ENCODE data around the gene CARM1.

Gene CARM1

DNA sequence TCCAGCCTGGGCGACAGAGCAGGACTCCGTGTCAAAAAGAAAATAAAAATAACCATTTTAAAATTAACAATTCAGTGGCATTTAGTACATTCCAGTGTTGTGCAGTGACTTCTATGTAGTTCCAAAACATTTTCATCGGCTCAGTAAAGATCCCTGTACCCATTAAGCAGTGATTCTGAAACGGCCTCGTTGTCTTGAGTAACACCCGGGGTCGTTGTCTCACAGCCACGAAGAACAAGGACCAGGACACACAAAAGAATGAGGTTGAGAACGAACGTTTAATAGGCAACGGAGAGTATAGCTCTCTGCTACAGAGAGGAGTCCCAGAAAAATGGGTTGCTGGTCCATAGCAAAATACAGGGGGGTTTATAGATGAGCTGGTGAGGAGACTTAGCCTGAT lies 33.0 kb upstream of the CARM1 start:
- Histone ChIP-seq H3K27me3 (no peaks in the 10 kb centered on the region), H3K4me3 (no peak overlapping the region), H3K36me3 (peaks cover 5 to 21% (median 17%) of the 10 kb centered on the region in 11 experiments; a peak in 21 of 22 replicates), H3K4me1 (peaks cover 7 to 17% (median 14%) of the 10 kb centered on the region in 10 experiments; a peak in 17 of 20 replicates), H3K4me2 (no peak overlapping the region), H3K9me3 (replicated peaks in 1 of 11) (peaks cover 14 to 50% (median 38%) of the 10 kb centered on the region in 11 experiments; a peak in 20 of 22 replicates), H3K9ac (no peak overlapping the region), H3K27ac (no peak overlapping the region), H4K20me1 (peaks cover 8 to 20% (median 15%) of the 10 kb centered on the region in 11 experiments; a peak in 19 of 22 replicates)
- TF ChIP-seq Cebpa-rat (IDR thresholded peaks at IDR 0.05), result no peak

DNA sequence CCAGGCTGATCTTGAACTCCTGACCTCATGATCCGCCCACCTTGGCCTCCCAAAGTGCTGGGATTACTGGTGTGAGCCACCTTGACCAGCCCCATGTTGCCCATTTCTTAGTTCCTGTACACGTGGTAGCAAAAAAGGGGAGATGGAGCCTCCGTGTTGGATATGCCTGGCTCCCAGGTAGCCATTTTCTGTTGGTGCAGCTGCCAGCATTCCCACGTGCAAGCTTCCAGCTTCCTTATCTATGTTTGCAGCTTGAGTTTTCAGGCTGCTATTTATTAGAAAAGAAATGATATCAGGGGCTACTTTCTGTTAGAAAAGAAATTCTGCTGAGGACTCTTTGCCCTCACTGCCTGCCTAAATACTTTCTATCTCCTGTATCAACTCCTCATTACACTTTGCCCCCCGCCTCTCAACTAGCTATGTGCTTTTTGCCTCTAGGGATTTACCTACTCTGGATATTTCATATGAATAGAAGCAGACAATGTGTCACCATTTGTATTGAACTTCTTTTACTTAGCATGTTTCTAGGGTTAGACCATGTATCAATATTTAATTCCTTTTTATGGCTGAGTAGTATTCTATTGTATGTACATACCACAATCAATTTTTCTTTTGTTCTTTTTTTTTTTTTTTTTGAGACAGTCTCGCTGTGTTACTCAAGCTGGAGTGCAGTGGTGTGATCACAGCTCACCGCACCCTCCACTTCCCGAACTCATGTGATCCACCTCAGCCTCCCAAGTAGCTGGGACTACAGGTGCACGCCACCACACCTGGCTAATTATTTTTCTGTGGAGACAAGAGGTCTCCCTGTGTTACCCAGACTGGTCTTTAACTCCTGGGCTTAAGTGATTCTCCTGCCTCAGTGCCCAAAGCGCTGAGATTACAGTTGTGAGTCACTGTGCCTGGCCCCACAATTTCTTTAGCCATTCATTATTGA lies 32.0 kb upstream of the CARM1 start:
- H3K4me1 ChIP-seq, result peaks cover 7 to 17% (median 14%) of the 10 kb centered on the region in 10 experiments; a peak in 17 of 20 replicates
- peaks cover 8 to 10% (median 9%) of the 10 kb centered on the region in 11 experiments; a peak in 19 of 22 replicates for H4K20me1 ChIP-seq
- no peak overlapping the region for H3K9ac ChIP-seq
- H3K27ac ChIP-seq, result no peak overlapping the region
- peaks cover 0 to 11% (median 8%) of the 10 kb centered on the region in 11 experiments; a peak in 14 of 22 replicates for H3K36me3 ChIP-seq
- peaks cover 14 to 50% (median 38%) of the 10 kb centered on the region in 11 experiments; a peak in 20 of 22 replicates for H3K9me3 ChIP-seq (replicated peaks in 1 of 11)
- TF ChIP-seq Cebpa-rat (IDR thresholded peaks at IDR 0.05), result no peak
- no peak overlapping the region for H3K4me3 ChIP-seq
- no peaks in the 10 kb centered on the region for H3K27me3 ChIP-seq
- no peak overlapping the region for H3K4me2 ChIP-seq

GRCh38 chr19:10842788-10843187 lies 28.6 kb upstream of the CARM1 start:
- H3K9me3 ChIP-seq (replicated peaks in 1 of 11), result peaks cover 23 to 51% (median 40%) of the 10 kb centered on the region in 11 experiments
- H3K27me3 ChIP-seq, result no peaks in the 10 kb centered on the region
- H3K4me2 ChIP-seq, result no peak overlapping the region
- no peaks in the 10 kb centered on the region for H3K36me3 ChIP-seq
- H3K4me1 ChIP-seq, result peaks cover under 1 to 7% (median 4%) of the 10 kb centered on the region in 10 experiments; a peak in 16 of 20 replicates
- H4K20me1 ChIP-seq, result no peaks in the 10 kb centered on the region
- no peak overlapping the region for H3K9ac ChIP-seq
- no peak overlapping the region for H3K27ac ChIP-seq
- H3K4me3 ChIP-seq, result no peak overlapping the region
- TF ChIP-seq Cebpa-rat (IDR thresholded peaks at IDR 0.05), result no peak

DNA sequence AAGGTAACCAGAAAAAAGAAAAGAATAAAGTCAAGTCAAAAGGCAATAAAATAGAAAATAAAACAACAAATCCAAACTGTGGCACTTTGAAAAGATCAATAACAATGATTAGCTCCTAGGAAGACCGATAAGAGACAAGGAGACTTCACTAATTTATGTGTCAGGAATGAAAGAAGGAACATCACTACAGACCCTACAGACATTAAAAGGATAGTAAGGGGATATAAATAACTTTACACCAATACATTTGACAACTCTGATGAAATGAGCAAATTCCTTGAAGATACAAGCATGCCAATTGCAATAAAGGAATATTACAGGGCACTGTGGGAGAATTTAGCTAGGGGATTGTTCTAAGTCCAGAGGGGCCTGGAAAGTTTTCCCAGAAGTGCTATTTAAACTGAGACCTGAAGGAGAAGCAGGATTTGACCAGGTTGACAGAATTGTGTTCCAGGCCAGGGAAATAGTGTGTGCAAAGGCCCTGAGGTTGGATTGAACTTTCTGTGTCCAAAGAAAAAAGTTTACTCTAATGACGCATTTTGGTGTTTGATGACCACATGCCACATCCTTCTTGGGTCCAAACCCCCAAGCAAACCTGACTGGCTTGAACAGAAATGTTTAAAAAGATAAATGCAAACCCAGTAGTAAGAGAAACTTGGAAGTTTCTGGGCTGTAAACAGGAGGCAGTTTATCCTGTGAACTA lies 24.7 kb upstream of the CARM1 start:
- Histone ChIP-seq H4K20me1 (no peaks in the 10 kb centered on the region), H3K9ac (no peak overlapping the region), H3K27me3 (no peaks in the 10 kb centered on the region), H3K27ac (no peak overlapping the region), H3K9me3 (replicated peaks in 1 of 11) (peaks cover 13 to 28% (median 23%) of the 10 kb centered on the region in 11 experiments), H3K36me3 (peaks cover 0 to 13% (median 0%) of the 10 kb centered on the region in 11 experiments; a peak in 4 of 22 replicates), H3K4me3 (no peak overlapping the region), H3K4me2 (no peak overlapping the region), H3K4me1 (peaks cover 13 to 30% (median 21%) of the 10 kb centered on the region in 10 experiments; a peak in 19 of 20 replicates)
- TF ChIP-seq Cebpa-rat (IDR thresholded peaks at IDR 0.05), result no peak

GRCh38 chr19:10848230-10848856 lies 23.0 kb upstream of the CARM1 start, which contains the start of gene C19orf38:
Gene C19orf38 (plus strand): TSS chr19:10848415. CDS start chr19:10848509, 94 bp downstream.
- no peaks in the 10 kb centered on the region for H4K20me1 ChIP-seq
- no peaks in the 10 kb centered on the region for H3K27me3 ChIP-seq
- peak within 1 kb of the TSS; percentile 40 to 80 (median 67); a peak in 19 of 22 replicates for H3K27ac ChIP-seq
- peak within 1 kb of the TSS; percentile 46 to 89 (median 76); a peak in 21 of 22 replicates for H3K4me2 ChIP-seq
- peaks cover 13 to 39% (median 21%) of the 10 kb centered on the region in 10 experiments; a peak in 19 of 20 replicates for H3K4me1 ChIP-seq
- peaks cover 0 to 20% (median 0%) of the 10 kb centered on the region in 11 experiments; a peak in 5 of 22 replicates for H3K36me3 ChIP-seq
- peak within 1 kb of the TSS; percentile 50 to 78 (median 71); a peak in 20 of 22 replicates for H3K9ac ChIP-seq
- H3K9me3 ChIP-seq (replicated peaks in 1 of 11), result peaks cover 12 to 17% (median 15%) of the 10 kb centered on the region in 11 experiments
- H3K4me3 ChIP-seq, result peak within 1 kb of the TSS in 7 of 10 experiments; percentile 43 to 69 (median 52); a peak in 12 of 20 replicates
- peak in 4 of 11 experiments; percentile 9 to 41 (median 38); a peak in 3 of 22 replicates for TF ChIP-seq Cebpa-rat (IDR thresholded peaks at IDR 0.05)

DNA sequence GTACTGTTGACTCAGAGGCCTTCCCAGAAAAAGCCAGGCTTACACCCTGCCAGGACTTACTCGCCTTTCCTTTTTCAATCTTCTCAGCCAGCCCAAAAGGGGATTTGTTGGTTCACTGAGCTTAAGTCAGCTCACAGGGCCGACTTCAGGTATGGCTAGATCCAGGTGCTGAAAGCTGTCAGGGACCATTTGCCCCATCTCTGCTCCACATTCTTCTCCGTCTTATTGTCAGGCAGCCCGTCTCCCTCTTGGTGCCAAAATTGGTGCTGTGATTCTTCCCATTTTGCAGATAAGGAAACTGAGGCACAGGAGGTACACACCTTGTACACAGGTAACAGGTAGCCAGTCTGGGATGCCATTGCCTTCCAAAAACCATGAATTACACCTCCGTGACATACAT lies 20.7 kb upstream of the CARM1 start:
- H3K4me1 ChIP-seq, result peaks cover 13 to 46% (median 24%) of the 10 kb centered on the region in 10 experiments; a peak in 19 of 20 replicates
- H3K27ac ChIP-seq, result no peak overlapping the region; a peak in 1 of 22 replicates
- H3K9me3 ChIP-seq (replicated peaks in 1 of 11), result peaks cover 12 to 17% (median 14%) of the 10 kb centered on the region in 11 experiments
- no peak overlapping the region for H3K4me2 ChIP-seq
- TF ChIP-seq Cebpa-rat (IDR thresholded peaks at IDR 0.05), result no peak
- H3K27me3 ChIP-seq, result no peaks in the 10 kb centered on the region
- peaks cover 0 to 27% (median 0%) of the 10 kb centered on the region in 11 experiments; a peak in 6 of 22 replicates for H3K36me3 ChIP-seq
- H3K4me3 ChIP-seq, result no peak overlapping the region
- no peaks in the 10 kb centered on the region for H4K20me1 ChIP-seq
- H3K9ac ChIP-seq, result no peak overlapping the region

DNA sequence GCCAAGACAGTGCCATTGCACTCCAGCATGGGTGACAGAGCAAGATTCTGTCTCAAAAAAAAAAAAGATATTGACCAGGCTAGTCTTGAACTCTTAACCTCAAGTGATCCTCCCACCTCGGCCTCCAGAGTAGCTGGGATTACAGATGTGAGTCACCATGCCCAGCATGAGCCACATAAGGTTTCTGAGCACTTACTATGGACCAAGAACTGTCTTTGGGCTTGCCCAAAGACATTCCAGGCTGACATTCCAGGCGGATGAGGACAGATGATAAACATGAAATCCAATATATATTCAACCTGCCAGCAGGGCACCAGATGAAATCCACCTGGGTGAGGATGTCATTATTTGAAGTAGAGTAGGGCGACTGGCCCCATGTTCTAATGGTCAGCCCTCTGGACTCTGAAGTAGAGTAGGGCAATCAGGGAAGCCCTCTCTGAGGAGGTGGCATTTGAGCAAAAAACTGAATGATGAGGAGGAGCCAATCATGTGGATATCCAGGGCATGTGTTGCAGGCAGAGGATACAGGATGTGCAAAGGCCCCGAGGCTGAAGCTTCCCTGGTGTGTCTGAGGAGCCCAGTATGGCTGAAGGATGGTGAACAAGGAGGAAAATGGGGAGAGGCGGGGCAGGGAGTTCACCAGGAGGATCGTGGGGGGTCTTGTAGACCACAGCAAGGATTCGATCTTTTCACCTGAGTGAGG lies 19.1 kb upstream of the CARM1 start:
- H3K4me1 ChIP-seq, result peaks cover 13 to 46% (median 24%) of the 10 kb centered on the region in 10 experiments; a peak in 19 of 20 replicates
- TF ChIP-seq Cebpa-rat (IDR thresholded peaks at IDR 0.05), result no peak
- no peak overlapping the region for H3K4me3 ChIP-seq
- H3K4me2 ChIP-seq, result peak overlapping the region in 2 of 11 experiments; percentile 5 to 23; a peak in 2 of 22 replicates
- no peak overlapping the region for H3K27ac ChIP-seq
- no peaks in the 10 kb centered on the region for H4K20me1 ChIP-seq
- peaks cover 0 to 39% (median 8%) of the 10 kb centered on the region in 11 experiments; a peak in 11 of 22 replicates for H3K36me3 ChIP-seq
- H3K27me3 ChIP-seq, result no peaks in the 10 kb centered on the region
- H3K9ac ChIP-seq, result no peak overlapping the region
- H3K9me3 ChIP-seq (replicated peaks in 1 of 11), result peaks cover 0 to 1% (median 0%) of the 10 kb centered on the region in 11 experiments; a peak in 5 of 22 replicates
